Activated naive CD4-positive, alpha-beta T cell (primary cell): ENCODE results near the gene PHLDB2.
"Not testable (repeated sequence)": the region's sequence is repeated elsewhere in the genome, so short reads cannot be mapped to it uniquely, and the experiment has no call there.

Experiments
- DNase-seq, 4 experiments: peaks; one replicate each; lab custom pipeline; 2025; lab: John Stamatoyannopoulos, UW

The PHLDB2 gene

GRCh38 chr3:111859061-111859973 lies at the start of gene PHLDB2:
Gene PHLDB2, plus strand, starts transcription at chr3:111859265. Its CDS starts 24,813 bp downstream, at chr3:111884078.
- DNase-seq, result peak in 3 of 4 experiments; percentile 3 to 15 (median 4)

- DNase-seq, result no peak
Observed at GRCh38 chr3:111810909-111811308, 48.2 kb upstream of the PHLDB2 start.

- DNase-seq, result no peak
Observed at GRCh38 chr3:111811811-111812210, 47.3 kb upstream of the PHLDB2 start.

GRCh38 chr3:111812701-111813100 lies 46.4 kb upstream of the PHLDB2 start:
- no peak for DNase-seq

- DNase-seq, result no peak
Observed at GRCh38 chr3:111813441-111813840, 45.6 kb upstream of the PHLDB2 start.

- DNase-seq, result no peak
Observed at GRCh38 chr3:111813979-111814378, 45.1 kb upstream of the PHLDB2 start.

- not testable (repeated sequence) for DNase-seq
Observed at GRCh38 chr3:111816771-111817170, 42.3 kb upstream of the PHLDB2 start.

GRCh38 chr3:111819927-111820326 lies 39.1 kb upstream of the PHLDB2 start:
- DNase-seq, result no peak

- DNase-seq, result no peak
Observed at GRCh38 chr3:111820651-111821050, 38.4 kb upstream of the PHLDB2 start.

GRCh38 chr3:111821891-111822290 lies 37.2 kb upstream of the PHLDB2 start:
- no peak for DNase-seq

- DNase-seq, result no peak
Observed at GRCh38 chr3:111822804-111823203, 36.3 kb upstream of the PHLDB2 start.

- no peak for DNase-seq
Observed at GRCh38 chr3:111823341-111823855, 35.7 kb upstream of the PHLDB2 start.

- DNase-seq, result no peak
Observed at GRCh38 chr3:111824351-111824750, 34.7 kb upstream of the PHLDB2 start.

- DNase-seq, result no peak
Observed at GRCh38 chr3:111827871-111828270, 31.2 kb upstream of the PHLDB2 start.

GRCh38 chr3:111828530-111828929 lies 30.5 kb upstream of the PHLDB2 start:
- DNase-seq, result no peak

GRCh38 chr3:111829023-111829422 lies 30.0 kb upstream of the PHLDB2 start:
- DNase-seq, result no peak

- DNase-seq, result no peak
Observed at GRCh38 chr3:111831840-111832239, 27.2 kb upstream of the PHLDB2 start.

GRCh38 chr3:111837112-111837511 lies 22.0 kb upstream of the PHLDB2 start:
- no peak for DNase-seq

- no peak for DNase-seq
Observed at GRCh38 chr3:111838133-111838532, 20.9 kb upstream of the PHLDB2 start.

GRCh38 chr3:111846039-111846438 lies 13.0 kb upstream of the PHLDB2 start:
- DNase-seq, result no peak

- DNase-seq, result no peak
Observed at GRCh38 chr3:111846717-111847116, 12.3 kb upstream of the PHLDB2 start.

- no peak for DNase-seq
Observed at GRCh38 chr3:111848283-111848682, 10.8 kb upstream of the PHLDB2 start.

- DNase-seq, result no peak
Observed at GRCh38 chr3:111848778-111849177, 10.3 kb upstream of the PHLDB2 start.

GRCh38 chr3:111850537-111850936 lies 8.5 kb upstream of the PHLDB2 start:
- no peak for DNase-seq
